Ovary (tissue), 9 donors: ENCODE data around the gene MME. TPM values are rescaled to one million over a fixed set of nuclear protein-coding genes. Genes with fewer than 3 reads are reported as not detected.

Experiments used
- DNase-seq, 5 donors: peaks; one replicate each; pipeline ENCODE4 v3.0.0-alpha.2; 2019 to 2020
- H3K27ac ChIP-seq, 2 donors: fragments of 200-600 bp; one replicate each; pipeline versions ENCODE4 v1.5.1 to v1.8.0; 2019 to 2022
- H3K27me3 ChIP-seq: fragments of 200-600 bp; one replicate; pipeline ENCODE4 v1.8.0; 2022
- H3K36me3 ChIP-seq: fragments of 200-600 bp; sonication (generic); one replicate; pipeline ENCODE4 v1.5.1; 2019
- H3K4me1 ChIP-seq: one replicate; pipeline ENCODE4 v1.8.1; 2013; ENCODE audit warnings: mild to moderate bottlenecking, moderate library complexity; ENCODE audit not compliant: insufficient read depth
- H3K4me3 ChIP-seq: fragments of 200-600 bp; sonication (generic); one replicate; pipeline ENCODE4 v1.5.1; 2017
- H3K9me3 ChIP-seq, 2 donors: fragments of 200-600 bp in 1 of 2; sonication (generic) in 1 of 2; one replicate each; pipeline versions ENCODE4 v1.5.1 to v1.8.1; 2013 to 2019; ENCODE audit warnings: mild to moderate bottlenecking in 1 of 2, moderate library complexity in 1 of 2
- EP300 ChIP-seq: sonication (generic); formaldehyde crosslinking; IDR thresholded peaks from one replicate; pipeline ENCODE4 v1.6.1; 2017; ENCODE audit warnings: antibody characterized with exemption
- POLR2A ChIP-seq: fragments of 450-650 bp; IDR thresholded peaks from one replicate; pipeline ENCODE4 v1.6.1; 2017; ENCODE audit warnings: antibody characterized with exemption, mild to moderate bottlenecking, moderate library complexity
- WGBS, 3 donors: extraction: QIAGEN DNeasy Blood & Tissue Kit in 1 of 3; methylation state at CpG; one replicate each; pipeline versions ENCODE4 v1.1.5 to v1.1.7; 2013 to 2017; 5-methylcytosine and 5-hydroxymethylcytosine counted together
- intact Hi-C, 4 donors: fragments of 100-400 bp; cut with DNase I; formaldehyde crosslinking; loops; one replicate each; pipeline versions ENCODE4 v1.11.0 to v1.15.1; 2022 to 2023
- polyA plus RNA-seq, 2 donors: library from polyadenylated mRNA; stranded (reverse); fragments of 200-250 nt in 1 of 2; fragments of 350-450 nt in 1 of 2; fragmentation: Illumina TruSeq in 1 of 2; extraction: RNeasy Lipid Tissue Mini Kit (QIAGEN cat#74804) in 1 of 2; gene quantifications; one replicate each; pipeline ENCODE4 v1.2.3, GENCODE V29; 2013 to 2014
- total RNA-seq, 7 donors: library from RNA; depleted of rRNA in 2 of 7; stranded (reverse); fragments of >200 nt in 2 of 7; fragmentation: NEBNext Ultra II Directional in 3 of 7; extraction: Animal tissue kit (Norgen Biotek cat#: 25700) in 3 of 7; gene quantifications; one replicate each; pipeline versions ENCODE4 v1.1.0 to v1.2.4, GENCODE V29; 2016 to 2023
- TF ChIP-seq, protein P1 (sequence below), 3 donors: fragments of 450-650 bp in 2 of 3; fragments of 200-600 bp in 1 of 3; IDR thresholded peaks; one replicate each; pipeline versions ENCODE4 v1.5.1 to v1.8.0; 2016 to 2022; ENCODE audit warnings: antibody characterized with exemption in 3 of 3, mild to moderate bottlenecking in 1 of 3
- donor health status: DM: no; HTN: no; CAD: no; lungs with moderate emphysema.
- donor health status: DM: no; HTN: no; CAD: no.
- donor health status: Bipolar disorder and iron deficiency.
- donor health status: DM: yes; HTN: yes; CAD: no.
- donor health status: DM: no; HTN: no; CAD: no.
- donor health status: DM: yes; HTN: yes; CAD: no.

MME gene
- total and polyA plus RNA-seq, 9 donors, result 0.56 to 3.1 (median 1.5) TPM

DNA sequence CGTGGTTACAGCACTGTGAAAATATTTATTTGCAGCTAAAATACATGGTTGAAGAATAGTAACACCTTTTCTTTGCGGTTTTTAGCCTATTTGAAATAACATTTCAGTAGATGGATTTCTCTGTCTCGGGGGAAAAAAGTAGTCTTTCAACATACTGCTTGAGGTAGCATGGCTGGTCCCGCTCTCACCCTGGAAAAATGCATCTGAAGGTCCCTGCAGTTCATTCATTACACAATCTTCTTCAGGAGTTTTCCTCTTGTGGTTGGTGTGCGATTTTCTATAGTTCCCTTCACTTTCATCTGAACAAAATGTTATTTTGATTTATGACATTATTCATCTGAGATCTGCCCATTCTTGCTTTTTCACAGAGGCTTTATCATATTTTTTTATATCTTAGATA, 137.5 kb downstream of the MME start:
- TF ChIP-seq EP300 (no peak), POLR2A (no peak)
- TF ChIP-seq, protein P1, sequence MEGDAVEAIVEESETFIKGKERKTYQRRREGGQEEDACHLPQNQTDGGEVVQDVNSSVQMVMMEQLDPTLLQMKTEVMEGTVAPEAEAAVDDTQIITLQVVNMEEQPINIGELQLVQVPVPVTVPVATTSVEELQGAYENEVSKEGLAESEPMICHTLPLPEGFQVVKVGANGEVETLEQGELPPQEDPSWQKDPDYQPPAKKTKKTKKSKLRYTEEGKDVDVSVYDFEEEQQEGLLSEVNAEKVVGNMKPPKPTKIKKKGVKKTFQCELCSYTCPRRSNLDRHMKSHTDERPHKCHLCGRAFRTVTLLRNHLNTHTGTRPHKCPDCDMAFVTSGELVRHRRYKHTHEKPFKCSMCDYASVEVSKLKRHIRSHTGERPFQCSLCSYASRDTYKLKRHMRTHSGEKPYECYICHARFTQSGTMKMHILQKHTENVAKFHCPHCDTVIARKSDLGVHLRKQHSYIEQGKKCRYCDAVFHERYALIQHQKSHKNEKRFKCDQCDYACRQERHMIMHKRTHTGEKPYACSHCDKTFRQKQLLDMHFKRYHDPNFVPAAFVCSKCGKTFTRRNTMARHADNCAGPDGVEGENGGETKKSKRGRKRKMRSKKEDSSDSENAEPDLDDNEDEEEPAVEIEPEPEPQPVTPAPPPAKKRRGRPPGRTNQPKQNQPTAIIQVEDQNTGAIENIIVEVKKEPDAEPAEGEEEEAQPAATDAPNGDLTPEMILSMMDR (IDR thresholded peaks at IDR 0.05), result no peak
- intact Hi-C loops, result no loop called here
- Histone ChIP-seq H3K36me3 (no peaks in the 10 kb centered on the region), H3K9me3 (no peaks in the 10 kb centered on the region), H3K4me3 (no peak overlapping the region), H3K27ac (no peak overlapping the region), H3K4me1 (no peaks in the 10 kb centered on the region), H3K27me3 (no peaks in the 10 kb centered on the region)
- WGBS, 3 donors, result 77 to 83% (median 81%) methylated on average over 5 of the region's 5 CpGs
- no peak for DNase-seq

DNA sequence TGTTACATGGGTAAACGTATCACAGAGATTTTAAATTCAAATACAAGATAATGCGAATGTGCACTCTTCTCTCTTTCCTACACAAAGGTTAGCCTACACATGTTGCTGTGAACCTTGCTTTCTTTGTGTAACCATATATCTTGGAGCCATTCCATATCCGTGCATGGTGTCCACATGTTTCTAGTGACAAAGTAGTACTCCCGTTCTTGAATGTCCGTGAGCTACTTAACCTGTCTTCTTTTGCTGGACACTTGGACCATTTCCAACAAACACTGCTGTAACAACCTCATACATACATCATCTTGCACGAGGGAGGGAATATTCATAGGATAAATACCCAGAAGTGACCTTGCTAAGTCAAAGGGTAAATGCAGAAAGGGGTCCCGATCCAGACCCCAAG, 138.3 kb downstream of the MME start:
- TF ChIP-seq EP300, result no peak
- TF ChIP-seq POLR2A, result no peak
- TF ChIP-seq, protein P1 (IDR thresholded peaks at IDR 0.05), result no peak
- no peak for DNase-seq
- H3K36me3 ChIP-seq, result no peaks in the 10 kb centered on the region
- intact Hi-C loops, result no loop called here
- H3K27ac ChIP-seq, result no peak overlapping the region
- H3K27me3 ChIP-seq, result no peaks in the 10 kb centered on the region
- no peaks in the 10 kb centered on the region for H3K9me3 ChIP-seq
- 32 to 51% (median 37%) methylated on average over 7 of the region's 7 CpGs for WGBS, 3 donors
- no peaks in the 10 kb centered on the region for H3K4me1 ChIP-seq
- no peak overlapping the region for H3K4me3 ChIP-seq

- Histone ChIP-seq H3K4me1 (no peaks in the 10 kb centered on the region), H3K27me3 (no peaks in the 10 kb centered on the region), H3K4me3 (no peak overlapping the region), H3K9me3 (no peaks in the 10 kb centered on the region), H3K36me3 (no peaks in the 10 kb centered on the region), H3K27ac (no peak overlapping the region)
- TF ChIP-seq POLR2A (no peak), EP300 (no peak)
- TF ChIP-seq, protein P1 (IDR thresholded peaks at IDR 0.05), result no peak
- DNase-seq, result no peak
- intact Hi-C loops, result no loop called here
- 90 to 97% (median 94%) methylated on average over 1 of the region's 1 CpG for WGBS, 3 donors
These were observed 139.0 kb downstream of the MME start for GRCh38 chr3:155219106-155219505.

DNA sequence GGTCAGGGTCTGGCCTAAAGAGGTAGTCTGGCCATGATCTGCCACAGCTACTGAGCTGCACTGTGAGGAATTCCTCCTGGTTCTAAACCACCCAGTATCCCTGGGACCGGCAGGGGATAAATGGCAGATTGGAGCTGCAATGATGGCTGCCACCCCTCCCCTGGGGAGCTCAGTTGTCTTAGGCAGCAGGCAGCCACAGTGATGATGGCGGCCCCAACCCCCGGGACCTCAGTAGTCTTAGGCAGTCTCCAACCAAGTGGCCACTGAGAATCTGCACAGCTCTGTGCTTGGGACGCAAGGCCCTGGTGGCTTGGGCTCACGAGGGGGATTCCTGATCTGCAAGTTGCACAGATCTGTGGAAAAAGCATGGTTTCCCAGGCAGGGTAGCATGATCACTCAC, 145.3 kb downstream of the MME start:
- intact Hi-C loops, result no loop called here
- TF ChIP-seq EP300 (no peak), POLR2A (no peak)
- TF ChIP-seq, protein P1 (IDR thresholded peaks at IDR 0.05), result no peak
- Histone ChIP-seq H3K27ac (no peak overlapping the region), H3K27me3 (no peaks in the 10 kb centered on the region), H3K4me3 (no peak overlapping the region), H3K36me3 (no peaks in the 10 kb centered on the region), H3K9me3 (no peaks in the 10 kb centered on the region), H3K4me1 (no peaks in the 10 kb centered on the region)
- DNase-seq, result no peak
- 93 to 97% (median 97%) methylated on average over 5 of the region's 5 CpGs for WGBS, 3 donors

GRCh38 chr3:155227141-155227540, 147.0 kb downstream of the MME start:
- Histone ChIP-seq H3K27ac (no peak overlapping the region), H3K9me3 (no peaks in the 10 kb centered on the region), H3K4me3 (no peak overlapping the region), H3K36me3 (no peaks in the 10 kb centered on the region), H3K4me1 (no peaks in the 10 kb centered on the region), H3K27me3 (no peaks in the 10 kb centered on the region)
- intact Hi-C loops, result no loop called here
- TF ChIP-seq, protein P1 (IDR thresholded peaks at IDR 0.05), result no peak
- TF ChIP-seq POLR2A (no peak), EP300 (no peak)
- WGBS, 3 donors, result 81 to 88% (median 87%) methylated on average over 3 of the region's 3 CpGs
- no peak for DNase-seq
